ENCODE measurements around the gene CMSS1.

Gene CMSS1

DNA sequence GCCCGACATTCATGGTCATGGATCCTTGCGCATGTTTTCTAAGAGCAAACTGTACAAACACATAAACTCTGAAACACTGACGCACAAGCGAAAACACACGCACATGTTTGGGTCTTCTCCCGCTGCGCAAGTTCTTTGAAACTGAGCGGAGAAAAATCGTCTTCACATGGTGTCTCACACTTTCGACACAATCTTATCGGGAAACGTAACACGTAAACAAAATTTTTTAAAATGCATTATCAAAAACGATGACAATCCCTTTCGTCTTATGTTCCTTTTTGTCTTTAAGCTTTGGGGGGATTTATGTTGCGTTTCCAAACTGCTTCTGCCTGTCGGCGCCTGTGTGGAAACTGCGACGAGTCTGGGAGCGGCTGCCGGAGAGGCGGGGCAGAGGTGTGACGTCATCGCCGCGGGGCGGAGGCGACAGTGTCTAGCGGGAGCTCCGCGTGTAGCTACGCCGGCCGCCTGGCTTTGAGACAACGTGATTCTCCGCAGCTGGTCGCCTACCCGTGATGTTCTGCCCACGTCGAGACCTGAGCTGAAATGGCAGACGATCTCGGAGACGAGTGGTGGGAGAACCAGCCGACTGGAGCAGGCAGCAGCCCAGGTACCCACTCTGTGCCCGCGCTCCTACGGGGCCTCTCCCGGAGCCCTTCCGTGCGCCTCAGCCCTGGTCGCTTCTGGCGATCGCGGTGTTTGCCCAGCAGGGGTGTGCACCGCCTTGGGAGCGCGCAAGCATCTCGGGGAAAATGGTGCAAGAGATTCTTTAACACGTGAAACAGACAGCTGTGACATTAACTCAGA, at the start of gene CMSS1:
CMSS1 (plus strand) TSS at position 426 of the 804 bp plus-strand sequence.
- peak; percentile 90 to 92 for DNase-seq

- no peak for DNase-seq
Observed at GRCh38 chr3:99768126-99768525, 49.5 kb upstream of the CMSS1 start.

DNA sequence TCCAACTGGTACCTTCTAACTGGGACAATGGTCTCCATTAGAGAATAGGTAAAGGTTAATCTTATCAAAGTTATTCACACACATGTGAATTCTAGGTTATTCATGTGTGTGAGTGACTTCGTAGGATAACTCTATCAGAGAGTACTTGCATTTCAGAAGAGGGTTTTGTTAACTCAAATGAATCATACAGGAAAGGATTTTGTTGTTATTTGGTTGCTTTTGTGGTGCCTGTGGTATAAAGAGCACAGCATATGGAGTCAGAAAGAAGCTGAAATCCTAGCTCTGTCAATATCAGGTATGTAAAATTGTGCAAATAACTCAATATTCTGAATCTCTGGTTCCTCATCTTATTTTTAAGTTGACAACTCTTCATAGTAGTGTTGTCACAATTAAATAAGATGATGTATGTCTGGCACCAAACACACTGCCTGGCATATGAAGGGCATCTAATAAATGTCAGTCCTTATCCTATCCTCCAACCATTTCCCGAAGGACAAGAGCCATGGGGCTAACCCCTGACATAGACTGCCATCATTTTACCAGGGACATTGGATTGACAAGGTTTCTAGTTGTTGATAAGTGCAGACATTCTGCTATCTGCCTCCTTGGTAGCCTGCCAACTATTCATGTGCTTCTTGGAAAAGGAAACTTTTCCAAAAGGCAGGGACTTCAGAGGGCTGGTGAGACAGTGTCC, 48.7 kb upstream of the CMSS1 start:
- DNase-seq = no peak

GRCh38 chr3:99772171-99772570, 45.5 kb upstream of the CMSS1 start:
- DNase-seq = no peak

DNA sequence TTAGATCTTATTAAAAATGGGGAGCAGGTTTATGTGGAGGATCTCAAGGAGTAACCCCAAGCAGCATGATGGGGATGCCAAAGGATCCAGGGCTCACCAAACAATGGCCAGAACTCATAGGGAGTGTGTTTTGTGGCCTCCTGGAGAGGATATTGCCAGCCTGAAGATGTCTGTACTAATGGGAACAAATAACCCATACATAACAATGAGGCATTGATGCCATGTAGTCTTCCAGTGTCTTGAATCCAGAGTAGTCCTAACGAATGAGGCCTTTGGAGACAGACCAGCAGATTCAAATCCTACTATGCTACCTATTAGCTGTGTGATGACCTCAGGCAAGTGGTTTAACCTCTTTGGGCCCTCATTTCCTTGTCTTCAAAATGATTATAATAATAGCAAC, 45.0 kb upstream of the CMSS1 start:
- DNase-seq = no peak

DNA sequence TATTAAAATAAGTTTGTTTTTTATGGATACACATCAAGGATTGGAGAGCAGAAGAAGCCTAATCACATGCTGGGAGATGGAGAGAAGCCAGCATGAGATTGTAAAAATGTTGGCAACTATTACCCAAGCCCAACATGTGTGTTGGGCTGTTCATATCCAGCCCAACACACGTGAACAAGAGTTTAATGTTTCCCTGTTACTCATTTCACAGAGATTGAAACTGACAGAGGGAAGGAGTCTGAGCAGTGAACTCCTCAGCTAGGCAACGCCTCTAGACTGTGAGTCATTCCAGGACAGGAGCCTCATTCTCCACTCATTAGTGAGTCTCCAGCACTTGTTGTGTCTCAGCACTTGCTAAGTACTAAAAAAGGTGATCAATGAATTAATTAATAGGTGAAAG, 43.2 kb upstream of the CMSS1 start:
- peak in 1 of 2 experiments; percentile 14 for DNase-seq

DNA sequence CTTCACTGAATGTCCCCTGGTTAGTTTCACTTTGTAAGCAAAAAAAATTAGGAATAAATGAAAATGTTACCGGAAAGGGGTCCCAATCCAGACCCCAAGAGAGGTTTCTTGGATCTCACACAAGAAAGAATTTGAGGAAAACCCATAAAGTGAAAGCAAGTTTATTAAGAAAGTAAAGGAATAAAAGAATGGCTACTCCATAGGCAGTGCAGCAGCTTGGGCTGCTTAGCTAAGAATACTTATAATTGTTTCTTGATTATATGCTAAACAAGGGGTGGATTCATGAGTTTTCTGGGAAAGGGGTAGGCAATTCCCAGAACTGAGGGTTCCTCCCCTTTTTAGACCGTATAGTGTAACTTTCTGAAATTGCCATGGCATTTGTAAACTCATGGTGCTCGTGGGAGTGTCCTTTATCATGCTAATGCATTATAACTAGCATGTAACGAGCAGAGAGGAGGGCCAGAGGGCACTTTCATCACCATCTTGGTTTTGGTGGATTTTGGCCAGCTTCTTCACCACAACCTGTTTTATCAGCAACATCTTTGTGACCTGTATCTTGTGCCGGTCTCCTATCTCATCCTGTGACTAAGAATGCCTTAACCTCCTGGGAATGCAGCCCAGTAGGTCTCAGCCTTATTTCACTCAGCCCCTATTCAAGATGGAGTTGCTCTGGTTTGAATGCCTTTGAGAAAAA, 41.0 kb upstream of the CMSS1 start:
- DNase-seq = no peak

DNA sequence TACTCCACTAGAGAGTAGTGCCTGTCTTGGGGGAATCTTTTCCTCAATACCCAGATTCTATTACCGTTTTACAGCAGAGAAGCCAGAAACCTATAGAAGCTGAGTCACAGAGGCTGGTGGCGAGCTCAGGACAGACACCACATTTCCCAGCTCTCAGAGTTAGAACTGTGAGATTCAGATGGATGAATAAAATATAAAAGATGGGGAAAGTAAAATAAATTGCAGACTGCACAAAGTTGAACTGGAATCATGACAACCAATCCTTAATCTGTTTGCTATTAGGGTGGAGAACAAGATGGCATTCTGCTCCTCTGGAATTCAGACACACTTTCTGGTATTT, 40.5 kb upstream of the CMSS1 start:
- no peak for DNase-seq

- no peak for DNase-seq
Observed at GRCh38 chr3:99777708-99778107, 40.0 kb upstream of the CMSS1 start.

DNA sequence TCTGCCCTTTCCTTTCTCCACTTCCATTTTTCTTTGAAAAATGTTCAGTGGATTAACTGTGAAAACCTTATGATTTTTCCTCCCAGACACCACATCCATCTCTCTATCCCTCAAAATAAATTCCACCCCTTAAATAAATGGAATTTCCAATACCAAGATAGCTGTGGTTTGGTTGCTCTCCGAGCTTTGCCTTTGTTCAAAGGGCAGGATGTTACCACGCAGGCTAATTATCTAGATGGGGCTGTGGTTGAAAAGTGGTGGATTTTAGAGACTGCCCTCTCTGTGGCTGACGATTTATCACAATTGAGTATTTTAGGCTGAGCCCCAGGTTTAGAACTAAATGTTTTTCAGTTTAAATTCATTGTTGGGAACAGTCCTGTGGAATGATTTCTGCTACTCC, 36.9 kb upstream of the CMSS1 start:
- DNase-seq = no peak

DNA sequence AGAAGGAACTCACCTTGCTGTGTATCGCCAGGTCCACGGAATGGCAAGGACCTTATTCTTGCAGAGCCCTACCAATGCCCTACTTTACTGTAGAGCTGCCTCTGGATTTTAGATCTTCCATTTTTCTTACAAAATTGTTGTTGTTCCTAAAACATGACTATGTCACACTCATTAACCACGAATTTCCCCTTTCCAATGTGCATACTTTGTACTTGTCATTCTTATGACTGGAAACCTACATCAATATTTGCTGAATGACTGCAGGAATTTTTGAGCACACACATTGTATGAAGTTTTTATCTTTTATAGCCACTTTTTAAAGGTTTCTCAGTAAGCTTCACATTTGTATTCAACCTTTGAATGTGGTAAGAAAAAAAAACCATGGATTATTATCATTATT, 35.9 kb upstream of the CMSS1 start:
- DNase-seq = no peak

- no peak for DNase-seq
Observed at GRCh38 chr3:99783011-99783573, 34.6 kb upstream of the CMSS1 start.

DNA sequence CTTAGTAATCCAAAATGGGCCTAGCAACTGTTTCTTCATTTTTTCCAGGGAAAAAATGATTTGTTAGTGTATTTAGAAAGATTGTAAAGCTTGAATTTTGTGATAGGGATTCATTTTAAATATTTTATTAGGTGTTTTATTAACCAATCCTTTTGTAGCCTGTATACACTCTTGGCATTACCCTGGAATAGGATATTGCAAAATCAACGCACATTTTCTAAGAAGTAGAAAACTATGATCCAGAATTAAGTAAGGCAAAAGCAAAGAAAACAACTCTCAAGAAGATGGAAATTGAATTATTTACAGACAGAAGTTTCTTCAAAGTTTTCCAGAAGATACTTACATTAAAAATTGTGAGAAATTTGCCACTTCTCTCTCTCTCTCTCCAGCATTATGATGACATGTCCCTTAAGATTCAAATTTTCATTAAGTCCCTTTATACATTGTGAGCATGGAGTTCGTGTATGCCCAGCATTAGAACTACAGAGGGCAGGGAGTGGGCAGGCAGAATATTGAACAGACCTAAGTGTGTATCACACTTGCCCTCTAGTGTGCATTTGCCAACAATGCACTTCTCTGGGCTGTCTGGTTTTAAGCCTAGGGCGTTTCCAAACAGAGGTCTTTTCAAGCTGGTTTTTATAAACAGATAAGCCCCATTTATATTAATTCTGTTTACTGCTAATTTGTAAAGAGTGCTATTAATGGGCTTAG, 28.5 kb upstream of the CMSS1 start:
- DNase-seq = peak in 1 of 2 experiments; percentile 41

DNA sequence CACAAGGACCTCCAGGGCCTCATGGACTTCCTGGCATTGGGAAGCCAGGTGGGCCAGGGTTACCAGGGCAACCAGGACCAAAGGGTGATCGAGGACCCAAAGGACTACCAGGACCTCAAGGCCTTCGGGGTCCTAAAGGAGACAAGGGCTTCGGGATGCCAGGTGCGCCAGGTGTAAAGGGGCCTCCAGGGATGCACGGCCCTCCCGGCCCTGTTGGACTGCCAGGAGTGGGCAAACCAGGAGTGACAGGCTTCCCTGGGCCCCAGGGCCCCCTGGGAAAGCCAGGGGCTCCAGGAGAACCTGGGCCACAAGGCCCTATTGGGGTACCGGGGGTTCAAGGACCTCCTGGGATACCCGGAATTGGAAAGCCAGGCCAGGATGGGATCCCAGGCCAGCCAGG, 23.2 kb upstream of the CMSS1 start:
- DNase-seq = no peak

DNA sequence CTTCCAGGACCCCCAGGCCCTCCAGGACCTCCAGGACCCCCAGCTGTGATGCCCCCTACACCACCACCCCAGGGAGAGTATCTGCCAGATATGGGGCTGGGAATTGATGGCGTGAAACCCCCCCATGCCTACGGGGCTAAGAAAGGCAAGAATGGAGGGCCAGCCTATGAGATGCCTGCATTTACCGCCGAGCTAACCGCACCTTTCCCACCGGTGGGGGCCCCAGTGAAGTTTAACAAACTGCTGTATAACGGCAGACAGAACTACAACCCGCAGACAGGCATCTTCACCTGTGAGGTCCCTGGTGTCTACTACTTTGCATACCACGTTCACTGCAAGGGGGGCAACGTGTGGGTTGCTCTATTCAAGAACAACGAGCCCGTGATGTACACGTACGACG, 22.1 kb upstream of the CMSS1 start:
- no peak for DNase-seq

DNA sequence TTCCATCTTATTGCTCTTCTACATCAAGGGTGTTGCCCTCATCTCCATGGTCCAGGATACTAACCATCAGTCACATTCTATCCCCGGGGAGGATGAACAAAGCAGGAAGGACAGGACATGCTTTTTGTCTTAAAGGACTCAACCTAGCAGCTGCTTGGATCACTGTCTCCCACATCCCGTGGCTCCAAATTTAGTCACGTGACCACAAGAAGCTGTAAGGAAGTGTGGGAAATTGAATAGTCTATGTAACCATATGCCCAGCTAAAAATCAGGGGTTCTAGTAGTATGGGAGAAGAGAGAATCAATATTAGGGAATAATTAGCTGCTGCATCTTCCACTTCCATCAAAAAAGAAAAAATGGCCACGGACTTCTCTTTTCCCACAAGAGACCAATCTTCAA, 18.2 kb upstream of the CMSS1 start:
- no peak for DNase-seq

DNA sequence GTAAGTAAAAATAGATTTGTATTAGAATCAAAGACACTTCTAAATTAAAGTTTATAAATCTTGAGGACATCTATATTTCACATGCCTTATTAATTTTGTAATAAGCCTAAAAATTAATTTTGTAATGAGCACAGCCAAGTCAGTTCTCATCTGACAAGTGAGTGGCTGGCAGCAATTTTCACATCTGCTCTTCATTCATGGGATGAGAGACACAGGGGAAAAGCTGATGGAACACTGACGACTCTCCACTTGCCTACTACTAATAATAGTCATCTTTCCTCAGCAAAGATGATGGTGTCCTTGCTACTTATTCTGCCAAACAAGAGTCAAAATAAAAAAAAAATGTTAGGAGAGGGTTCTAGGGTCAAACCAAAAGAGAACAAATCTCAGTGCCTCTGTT, 14.4 kb upstream of the CMSS1 start:
- DNase-seq = no peak

GRCh38 chr3:99805160-99805559, 12.5 kb upstream of the CMSS1 start:
- DNase-seq = no peak

GRCh38 chr3:99808163-99808794, 9.4 kb upstream of the CMSS1 start:
- peak; percentile 40 to 74 for DNase-seq

- no peak for DNase-seq
Observed at GRCh38 chr3:99809565-99809964, 8.1 kb upstream of the CMSS1 start.

DNA sequence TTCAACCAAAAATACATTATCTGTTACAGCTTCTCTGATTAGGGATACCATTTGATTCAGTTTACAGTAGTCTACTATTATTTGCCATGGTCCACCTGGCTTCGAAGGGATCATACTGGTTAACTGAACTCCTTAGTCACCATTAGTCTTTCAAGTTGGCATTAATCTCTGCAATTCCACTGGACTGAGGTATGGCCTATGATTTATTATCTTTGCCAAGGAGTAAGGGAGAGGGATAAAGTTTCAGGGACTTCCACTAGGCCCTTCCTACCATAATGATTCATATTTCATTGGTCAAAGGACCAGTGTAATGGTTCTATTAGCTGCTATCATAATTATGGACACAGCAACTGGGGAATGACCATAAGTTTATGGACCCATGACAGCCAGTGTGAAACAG, 7.3 kb upstream of the CMSS1 start:
- no peak for DNase-seq

DNA sequence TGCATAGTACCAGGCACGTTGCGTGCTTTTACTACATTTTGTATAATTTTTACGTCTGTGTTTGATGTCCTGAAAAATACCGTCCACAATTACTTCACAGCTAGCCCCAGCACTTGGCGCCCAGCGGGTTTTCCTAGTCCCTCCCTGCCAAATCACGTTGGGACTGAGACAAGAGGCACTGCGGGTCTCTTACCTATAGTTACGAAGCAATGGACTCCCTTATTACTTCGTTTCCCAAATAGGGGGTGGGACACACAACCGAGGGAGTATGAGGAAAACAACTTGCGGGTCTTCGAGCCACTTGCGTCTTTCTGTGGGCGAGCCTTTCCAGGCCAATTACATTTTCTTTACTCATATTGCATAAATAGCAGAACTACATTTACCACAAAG, 620 bp upstream of the CMSS1 start:
- peak; percentile 31 to 35 for DNase-seq

DNA sequence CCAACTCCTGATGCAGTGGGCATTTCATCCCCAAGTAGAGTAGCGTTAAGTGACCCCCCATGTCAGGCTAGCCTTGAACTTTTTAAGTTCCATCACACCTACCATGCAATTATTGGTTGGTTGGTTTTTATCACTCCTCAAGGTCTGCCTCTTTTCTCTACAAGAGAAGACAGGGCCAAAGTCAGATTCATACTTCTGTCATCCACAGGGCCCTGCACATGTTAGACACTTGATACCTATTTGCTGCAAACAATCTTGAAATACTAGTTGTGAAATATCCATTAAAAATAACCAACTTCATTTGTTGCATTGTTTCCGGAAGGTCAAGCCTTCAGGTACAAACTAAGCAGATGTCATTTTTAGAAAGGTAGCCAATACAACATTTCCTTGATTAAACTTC, 1.2 kb downstream of the CMSS1 start:
- DNase-seq = no peak

All from NCI-H446 (cell line).